ENCODE measurements around the gene C2CD4A.

Gene C2CD4A

GRCh38 chr15:62050115-62050514 is 16.7 kb upstream of the C2CD4A start:
- no peak for DNase-seq (ENCODE audit: insufficient read length)
- FAIRE-seq = no peak

GRCh38 chr15:62051166-62051565 is 15.6 kb upstream of the C2CD4A start:
- FAIRE-seq = no peak
- TF ChIP-seq POLR2A (IDR thresholded peaks at IDR 0.05; ENCODE audit: low read depth, low read length) = no peak
- no peak for TF ChIP-seq TAF1 (IDR thresholded peaks at IDR 0.05; ENCODE audit: borderline replicate concordance, low read depth, low read length)
- TF ChIP-seq POLR2AphosphoS5 (IDR thresholded peaks at IDR 0.05; ENCODE audit: low read depth, low read length) = no peak
- no peak for DNase-seq (ENCODE audit: insufficient read length)

More at GRCh38 chr15:62050115-62050514, 16.7 kb upstream of the C2CD4A start:
- TF ChIP-seq POLR2AphosphoS5 (IDR thresholded peaks at IDR 0.05; ENCODE audit: low read depth, low read length) (no peak), POLR2A (IDR thresholded peaks at IDR 0.05; ENCODE audit: low read depth, low read length) (no peak), TAF1 (IDR thresholded peaks at IDR 0.05; ENCODE audit: borderline replicate concordance, low read depth, low read length) (no peak)

GRCh38 chr15:62052713-62053112 is 14.1 kb upstream of the C2CD4A start:
- FAIRE-seq (no peak), DNase-seq (ENCODE audit: insufficient read length) (no peak)
- TF ChIP-seq TAF1 (IDR thresholded peaks at IDR 0.05; ENCODE audit: borderline replicate concordance, low read depth, low read length) = no peak
- no peak for TF ChIP-seq POLR2A (IDR thresholded peaks at IDR 0.05; ENCODE audit: low read depth, low read length)
- no peak for TF ChIP-seq POLR2AphosphoS5 (IDR thresholded peaks at IDR 0.05; ENCODE audit: low read depth, low read length)

- DNase-seq (ENCODE audit: insufficient read length) (no peak), FAIRE-seq (no peak)
- TF ChIP-seq POLR2AphosphoS5 (IDR thresholded peaks at IDR 0.05; ENCODE audit: low read depth, low read length) = no peak
- no peak for TF ChIP-seq TAF1 (IDR thresholded peaks at IDR 0.05; ENCODE audit: borderline replicate concordance, low read depth, low read length)
- no peak for TF ChIP-seq POLR2A (IDR thresholded peaks at IDR 0.05; ENCODE audit: low read depth, low read length)
These were observed 13.2 kb upstream of the C2CD4A start for GRCh38 chr15:62053439-62054085.

GRCh38 chr15:62054979-62055378 is 11.8 kb upstream of the C2CD4A start:
- FAIRE-seq = no peak
- TF ChIP-seq TAF1 (IDR thresholded peaks at IDR 0.05; ENCODE audit: borderline replicate concordance, low read depth, low read length) (no peak), POLR2A (IDR thresholded peaks at IDR 0.05; ENCODE audit: low read depth, low read length) (no peak), POLR2AphosphoS5 (IDR thresholded peaks at IDR 0.05; ENCODE audit: low read depth, low read length) (no peak)
- no peak for DNase-seq (ENCODE audit: insufficient read length)

GRCh38 chr15:62057341-62057980 is 9.3 kb upstream of the C2CD4A start:
- FAIRE-seq = no peak
- no peak for DNase-seq (ENCODE audit: insufficient read length)
- TF ChIP-seq TAF1 (IDR thresholded peaks at IDR 0.05; ENCODE audit: borderline replicate concordance, low read depth, low read length) (no peak), POLR2AphosphoS5 (IDR thresholded peaks at IDR 0.05; ENCODE audit: low read depth, low read length) (no peak), POLR2A (IDR thresholded peaks at IDR 0.05; ENCODE audit: low read depth, low read length) (no peak)

DNA sequence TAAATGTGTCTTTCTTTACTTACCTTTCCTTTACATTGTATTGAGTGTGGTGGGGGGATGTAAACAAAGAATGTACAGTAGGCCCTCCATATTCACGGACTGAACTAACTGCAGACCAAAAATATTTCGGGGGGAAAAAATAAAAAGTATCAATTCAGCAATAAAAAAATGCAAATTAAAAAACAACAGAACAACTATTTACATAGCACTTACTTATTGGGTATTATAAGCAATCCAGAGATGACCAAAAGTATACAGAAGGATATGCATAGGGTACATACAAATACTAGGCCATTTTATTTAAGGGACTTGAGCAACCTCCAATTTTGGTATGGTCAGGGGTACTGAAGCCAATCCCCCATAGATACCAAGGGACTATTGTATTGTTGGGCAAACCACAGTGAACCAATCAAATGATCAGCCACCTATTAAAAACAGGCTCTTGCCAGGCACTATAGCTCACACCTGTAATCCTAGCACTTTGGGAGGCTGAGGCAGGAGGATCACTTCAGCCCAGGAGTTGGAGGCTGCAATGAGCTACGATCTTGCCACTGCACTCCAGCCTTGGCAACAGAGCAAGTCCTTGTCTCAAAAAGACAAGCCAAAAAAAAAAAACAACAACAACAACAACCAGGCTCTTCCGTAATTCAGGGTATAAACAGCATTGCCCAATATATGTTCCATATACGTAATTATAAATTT is 8.3 kb upstream of the C2CD4A start:
- DNase-seq (ENCODE audit: insufficient read length) (no peak), FAIRE-seq (no peak)
- TF ChIP-seq POLR2A (IDR thresholded peaks at IDR 0.05; ENCODE audit: low read depth, low read length) (no peak), TAF1 (IDR thresholded peaks at IDR 0.05; ENCODE audit: borderline replicate concordance, low read depth, low read length) (no peak), POLR2AphosphoS5 (IDR thresholded peaks at IDR 0.05; ENCODE audit: low read depth, low read length) (no peak)

DNA sequence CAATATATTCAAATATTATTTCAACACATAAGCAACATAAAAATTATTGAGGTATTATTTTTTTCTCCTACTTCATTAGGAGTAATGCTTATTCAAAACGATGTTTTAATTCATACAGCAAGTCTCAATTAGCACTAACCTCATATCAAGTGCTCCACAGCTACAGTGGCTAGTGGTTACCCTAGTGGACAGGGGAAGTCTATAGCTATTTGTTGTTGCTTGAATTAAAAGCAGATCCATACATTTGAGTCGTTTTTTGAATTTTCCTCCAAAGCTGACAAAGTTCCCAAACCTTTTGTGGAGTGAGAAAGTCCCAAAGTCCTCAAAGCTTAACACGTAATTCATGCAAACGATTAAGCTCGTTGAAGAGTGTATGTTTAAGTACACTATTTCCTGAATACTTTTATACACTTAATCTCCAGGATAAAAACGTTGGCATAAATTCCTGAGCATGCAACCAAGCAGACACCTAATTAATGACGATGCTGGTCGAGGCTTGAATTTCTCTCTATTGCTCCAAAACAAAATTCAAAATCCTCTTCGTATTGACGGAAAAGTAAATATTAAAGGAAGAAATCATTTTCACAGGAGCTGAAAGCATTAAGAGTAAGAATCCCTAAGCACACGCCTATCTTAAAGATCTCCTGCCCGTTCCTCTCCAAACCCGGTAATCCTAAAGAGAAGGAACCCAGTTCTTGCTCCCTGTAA is 7.5 kb upstream of the C2CD4A start:
- TF ChIP-seq POLR2AphosphoS5 (IDR thresholded peaks at IDR 0.05; ENCODE audit: low read depth, low read length) (no peak), TAF1 (IDR thresholded peaks at IDR 0.05; ENCODE audit: borderline replicate concordance, low read depth, low read length) (no peak), POLR2A (IDR thresholded peaks at IDR 0.05; ENCODE audit: low read depth, low read length) (no peak)
- FAIRE-seq (peak; percentile 56), DNase-seq (ENCODE audit: insufficient read length) (no peak)

DNA sequence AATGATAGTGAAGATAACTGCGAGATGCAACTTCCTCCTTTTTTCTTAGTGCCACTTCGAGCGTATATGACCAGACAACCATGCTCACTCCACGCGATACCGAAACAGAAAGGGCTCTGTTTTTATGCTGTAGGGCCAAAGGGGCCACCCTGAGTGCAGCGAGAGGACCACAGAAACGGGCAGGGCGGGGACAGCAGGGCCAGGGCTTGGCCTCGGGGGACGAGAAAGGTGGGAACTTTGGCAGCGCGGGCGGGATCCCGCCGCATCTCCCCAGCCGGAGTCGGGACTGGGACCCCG is 7.0 kb upstream of the C2CD4A start:
- TF ChIP-seq TAF1 (IDR thresholded peaks at IDR 0.05; ENCODE audit: borderline replicate concordance, low read depth, low read length) (0 out of 2 replicates have a peak, but pooled peaks have one; percentile 11), POLR2AphosphoS5 (IDR thresholded peaks at IDR 0.05; ENCODE audit: low read depth, low read length) (peak; percentile 68), POLR2A (IDR thresholded peaks at IDR 0.05; ENCODE audit: low read depth, low read length) (peak; percentile 65)
- FAIRE-seq (no peak), DNase-seq (ENCODE audit: insufficient read length) (peak; percentile 55)

DNA sequence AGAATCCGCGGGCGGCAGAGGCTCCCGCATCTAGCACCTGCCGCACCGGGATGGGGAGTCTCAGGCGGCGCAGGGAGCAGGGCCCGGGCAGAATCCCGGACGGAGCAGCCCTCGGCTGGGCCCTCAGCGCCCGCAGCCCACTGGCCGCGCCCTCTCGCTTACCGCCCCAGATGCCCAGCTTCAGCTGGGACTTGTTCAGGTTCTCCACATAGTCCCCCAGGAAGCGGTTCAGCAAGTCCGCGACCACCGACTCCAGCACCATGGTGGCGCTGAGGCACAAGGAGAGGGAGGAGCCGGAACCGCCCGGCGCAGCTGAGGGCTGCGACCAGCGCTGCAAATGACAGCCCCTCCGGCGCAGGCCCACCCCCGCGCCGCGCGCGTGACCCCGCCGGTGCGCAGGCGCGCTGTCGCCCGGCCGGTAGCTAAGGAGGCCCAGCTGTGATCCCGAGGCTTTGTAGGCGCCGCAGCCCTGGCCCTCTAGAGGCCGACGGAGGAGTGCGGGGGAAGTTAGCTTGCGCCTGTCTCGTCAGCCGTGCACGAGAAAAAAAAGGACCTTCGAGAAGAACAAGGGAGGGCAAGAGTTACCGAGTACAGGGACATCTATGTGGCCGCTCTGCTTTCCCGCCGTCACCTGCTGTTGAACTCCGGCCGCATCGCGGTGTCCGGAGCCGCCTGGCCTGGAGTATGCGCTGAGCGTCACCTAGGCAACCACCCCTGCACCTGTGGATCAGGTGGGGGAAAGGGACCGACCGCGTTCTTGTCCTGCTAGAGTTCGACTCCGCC is 6.5 kb upstream of the C2CD4A start, which contains the start of gene VPS13C:
TSS of gene VPS13C (minus strand) at position 335 of the 783 bp plus-strand sequence. CDS start at position 262, 73 bp downstream.
- peak; percentile 57; the same call in 1 of the 2 replicates for TF ChIP-seq TAF1 (IDR thresholded peaks at IDR 0.05; ENCODE audit: borderline replicate concordance, low read depth, low read length)
- TF ChIP-seq POLR2A (IDR thresholded peaks at IDR 0.05; ENCODE audit: low read depth, low read length) = peak; percentile 81
- peak; percentile 53; the same call in 1 of the 2 replicates for TF ChIP-seq POLR2AphosphoS5 (IDR thresholded peaks at IDR 0.05; ENCODE audit: low read depth, low read length)
- FAIRE-seq (peak; percentile 97), DNase-seq (ENCODE audit: insufficient read length) (peak; percentile 81)

Measured in GM12892 (cell line).